Measurements from ENCODE around the gene SIGLEC15. TPM values are rescaled to one million over a fixed set of nuclear protein-coding genes. Genes with fewer than 3 reads are reported as not detected.

SIGLEC15 gene
- total RNA-seq, 1 experiment from 2014 or later: 0.13 TPM

DNA sequence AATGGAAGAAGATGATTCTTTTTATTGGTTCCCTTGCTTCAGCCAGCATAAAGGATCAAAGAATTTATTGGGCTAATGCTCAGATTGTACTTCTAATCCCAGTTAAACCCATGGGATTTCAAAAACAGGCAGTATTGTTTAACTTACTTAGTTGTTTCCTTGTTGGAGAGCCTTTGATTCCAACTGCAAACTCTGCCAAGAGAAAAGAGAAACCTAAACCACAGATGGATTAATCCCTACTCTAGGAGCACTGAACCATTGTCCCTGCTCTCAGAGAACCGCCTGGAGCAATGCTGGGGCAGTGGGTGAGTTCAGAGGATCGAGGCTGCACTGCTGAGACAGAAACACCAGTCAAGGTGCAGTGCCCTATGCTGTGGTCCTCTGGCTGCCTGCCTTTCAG lies 44.9 kb upstream of the SIGLEC15 start:
- Histone ChIP-seq H3K27me3 (ENCODE audit: insufficient read depth, low read length) (no peaks in the 10 kb centered on the region), H4K20me1 (ENCODE audit: control insufficient read depth, insufficient read depth, insufficient read length) (no peaks in the 10 kb centered on the region), H3K14ac (ENCODE audit: insufficient read depth, low read length) (no peak overlapping the region), H2BK15ac (ENCODE audit: low read depth, low read length) (no peak overlapping the region), H4K5ac (ENCODE audit: insufficient read length, low read depth, low read length) (no peak overlapping the region), H2BK12ac (ENCODE audit: insufficient read length, low read depth, low read length) (no peak overlapping the region), H3K18ac (ENCODE audit: insufficient read length, low read depth, low read length) (no peak overlapping the region), H3K4me1 (ENCODE audit: insufficient read depth, low read length) (peaks cover 6% of the 10 kb centered on the region; the same call in 1 of the 2 replicates), H3T11ph (ENCODE audit: low read length) (no peak overlapping the region), H2BK120ac (ENCODE audit: low read depth, low read length, poor library complexity, severe bottlenecking) (no peak overlapping the region), H2AFZ (ENCODE audit: low read length) (no peak overlapping the region), H3K4ac (ENCODE audit: low read depth, low read length) (no peak overlapping the region), H3K4me2 (ENCODE audit: insufficient read depth, insufficient read length, low read length) (no peak overlapping the region), H3K9ac (ENCODE audit: extremely low read depth, insufficient read length, low read length) (no peak overlapping the region), H3K23me2 (ENCODE audit: insufficient read length, low read depth, low read length, poor library complexity, severe bottlenecking) (no peaks in the 10 kb centered on the region), H3K79me2 (ENCODE audit: insufficient read depth, low read length) (no peaks in the 10 kb centered on the region), H3K9me3 (ENCODE audit: control insufficient read depth, low read depth, low read length) (no peaks in the 10 kb centered on the region), H4K91ac (ENCODE audit: insufficient read length, low read depth, low read length) (no peak overlapping the region), H2BK5ac (ENCODE audit: insufficient read length, low read length) (no peak overlapping the region), H2AK5ac (ENCODE audit: insufficient read length, low read length) (no peak overlapping the region), H3K79me1 (ENCODE audit: insufficient read depth, low read depth, low read length, poor library complexity, severe bottlenecking) (no peaks in the 10 kb centered on the region), H3K56ac (ENCODE audit: insufficient read length, low read depth, low read length) (no peak overlapping the region), H2BK20ac (ENCODE audit: low read depth, low read length, poor library complexity, severe bottlenecking) (no peak overlapping the region), H3K27ac (ENCODE audit: insufficient read length, low read depth, low read length) (no peak overlapping the region), H3K23ac (ENCODE audit: insufficient read length, low read depth, low read length) (no peak overlapping the region), H4K8ac (replicated peaks; ENCODE audit: insufficient read length, low read depth, low read length) (no peak overlapping the region)
- TF ChIP-seq, protein P1, sequence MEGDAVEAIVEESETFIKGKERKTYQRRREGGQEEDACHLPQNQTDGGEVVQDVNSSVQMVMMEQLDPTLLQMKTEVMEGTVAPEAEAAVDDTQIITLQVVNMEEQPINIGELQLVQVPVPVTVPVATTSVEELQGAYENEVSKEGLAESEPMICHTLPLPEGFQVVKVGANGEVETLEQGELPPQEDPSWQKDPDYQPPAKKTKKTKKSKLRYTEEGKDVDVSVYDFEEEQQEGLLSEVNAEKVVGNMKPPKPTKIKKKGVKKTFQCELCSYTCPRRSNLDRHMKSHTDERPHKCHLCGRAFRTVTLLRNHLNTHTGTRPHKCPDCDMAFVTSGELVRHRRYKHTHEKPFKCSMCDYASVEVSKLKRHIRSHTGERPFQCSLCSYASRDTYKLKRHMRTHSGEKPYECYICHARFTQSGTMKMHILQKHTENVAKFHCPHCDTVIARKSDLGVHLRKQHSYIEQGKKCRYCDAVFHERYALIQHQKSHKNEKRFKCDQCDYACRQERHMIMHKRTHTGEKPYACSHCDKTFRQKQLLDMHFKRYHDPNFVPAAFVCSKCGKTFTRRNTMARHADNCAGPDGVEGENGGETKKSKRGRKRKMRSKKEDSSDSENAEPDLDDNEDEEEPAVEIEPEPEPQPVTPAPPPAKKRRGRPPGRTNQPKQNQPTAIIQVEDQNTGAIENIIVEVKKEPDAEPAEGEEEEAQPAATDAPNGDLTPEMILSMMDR (conservative IDR thresholded peaks at IDR 0.05): no peak
- peaks cover 0 to 2% of the 10 kb centered on the region in 2 experiments; a peak in 1 of 5 replicates for H3K9me3 Mint-ChIP-seq
- peak overlapping the region in 1 of 3 experiments; percentile 69; a peak in 1 of 7 replicates for H3K27ac Mint-ChIP-seq
- no peak for DNase-seq
- H3K27me3 Mint-ChIP-seq (ENCODE audit: low read depth): no peaks in the 10 kb centered on the region; the same call in 1 of the 2 replicates
- H3K36me3 Mint-ChIP-seq (ENCODE audit: insufficient read depth in 1 of 3, low read depth in 3 of 3): 0 out of 7 replicates have a peak, but pooled peaks cover 0 to 2% (median 0%) of the 10 kb centered on the region in 3 experiments
- no peak overlapping the region for H3K4me3 Mint-ChIP-seq
- WGBS (ENCODE audit: extremely low coverage, insufficient read length, low lambda C conversion rate): no CpG with 5 or more reads among the region's 2 CpGs
- peaks cover 13 to 18% of the 10 kb centered on the region in 2 experiments for H3K4me1 Mint-ChIP-seq

All from H9 (cell line).